ENCODE measurements around the gene DCAF11.
A peak's percentile ranks its signal among the peaks of the same experiment; 100 is the strongest.

Gene DCAF11

DNA sequence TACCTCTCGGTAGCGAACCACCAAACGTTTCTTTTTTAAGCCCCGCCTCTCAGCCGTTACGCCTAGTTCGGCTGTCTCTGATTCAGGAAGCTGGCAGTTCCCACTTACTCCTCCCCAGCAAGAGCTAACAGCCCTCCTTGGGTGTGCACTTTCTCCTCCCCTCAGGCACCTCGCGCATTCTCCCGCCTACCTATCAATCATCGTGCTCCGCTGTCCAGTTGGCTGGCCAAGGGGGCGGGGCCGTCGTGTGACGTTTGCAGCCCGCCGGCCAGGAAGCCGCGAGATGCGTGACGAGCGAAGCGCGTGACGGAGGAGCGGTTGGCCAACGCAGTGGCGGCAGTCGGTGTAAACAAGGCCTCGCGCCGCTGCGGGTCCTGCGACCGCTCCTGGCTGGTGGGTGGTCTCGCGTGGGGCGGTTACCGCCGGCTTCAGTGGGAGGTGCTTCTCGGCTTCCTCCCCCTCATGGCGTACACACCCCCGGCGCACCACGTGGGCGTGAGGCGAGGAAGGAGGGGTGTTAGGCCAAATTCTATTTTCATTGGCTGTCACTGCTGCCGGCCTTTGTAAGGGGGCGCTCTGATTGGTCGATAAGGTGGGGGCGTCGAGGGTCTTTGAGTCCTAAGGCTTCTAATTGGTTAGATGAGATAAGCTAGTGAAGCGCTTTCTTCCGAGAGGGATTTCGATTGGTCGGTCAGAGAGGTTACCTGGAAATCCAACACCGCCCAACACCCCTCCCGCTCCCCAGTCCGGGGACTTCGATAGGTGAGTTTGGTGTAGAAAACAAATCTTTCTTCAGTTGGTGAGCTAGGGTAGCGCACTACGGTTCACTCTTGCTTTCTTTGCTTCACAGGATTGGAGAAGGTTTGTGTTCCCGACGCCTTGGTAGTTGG lies at the start of gene DCAF11, which contains the start of gene NRL:
DCAF11 (plus strand) TSS at position 246 of the 890 bp plus-strand sequence. CDS start 818 bp downstream, outside the sequence.
NRL (minus strand) TSS at position 418 of the 890 bp plus-strand sequence. CDS start 32,101 bp downstream, outside the sequence.
- peak; percentile 94 to 95 for DNase-seq (ENCODE audit: low read depth in 2 of 2, low spot score in 1 of 2)

DNA sequence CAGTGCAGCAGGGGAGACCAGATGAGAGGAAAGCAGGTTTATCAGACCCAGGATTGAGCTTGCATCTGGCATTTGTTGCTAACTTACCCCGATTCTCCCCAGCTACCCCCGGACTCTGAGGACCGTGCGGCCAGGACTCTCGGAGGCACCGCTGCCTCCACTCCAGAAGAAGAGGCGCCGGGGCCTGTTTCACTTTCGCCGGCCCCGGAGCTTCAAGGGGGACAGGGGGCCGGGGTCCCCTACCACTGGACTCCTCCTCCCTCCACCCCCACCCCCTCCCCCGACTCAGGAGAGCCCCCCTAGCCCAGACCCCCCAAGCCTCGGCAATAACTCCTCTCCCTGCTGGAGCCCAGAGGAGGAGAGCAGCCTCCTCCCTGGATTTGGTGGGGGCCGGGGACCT lies 49.7 kb upstream of the DCAF11 start:
- DNase-seq (ENCODE audit: low read depth in 2 of 2, low spot score in 1 of 2): no peak

DNA sequence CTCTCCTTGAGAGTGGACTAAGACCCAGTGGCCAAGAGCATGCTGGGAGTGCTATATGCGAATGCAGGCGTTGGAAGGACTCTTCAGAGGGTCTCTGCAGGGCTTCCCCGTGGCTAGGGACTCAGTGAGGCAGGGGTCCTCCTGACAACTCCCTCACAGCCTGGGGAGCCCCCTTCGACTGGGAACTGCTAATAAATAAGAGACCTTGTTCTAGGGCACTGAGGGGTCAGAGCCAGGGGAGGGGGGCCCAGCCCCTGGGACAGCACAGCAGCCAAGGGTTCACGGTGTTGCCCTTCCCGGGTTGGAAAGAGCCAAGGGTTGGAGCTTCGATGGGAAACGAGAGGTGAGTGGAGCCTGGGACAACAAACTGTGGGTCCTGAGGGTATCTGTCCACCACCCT lies 49.2 kb upstream of the DCAF11 start:
- no peak for DNase-seq (ENCODE audit: low read depth in 2 of 2, low spot score in 1 of 2)

DNA sequence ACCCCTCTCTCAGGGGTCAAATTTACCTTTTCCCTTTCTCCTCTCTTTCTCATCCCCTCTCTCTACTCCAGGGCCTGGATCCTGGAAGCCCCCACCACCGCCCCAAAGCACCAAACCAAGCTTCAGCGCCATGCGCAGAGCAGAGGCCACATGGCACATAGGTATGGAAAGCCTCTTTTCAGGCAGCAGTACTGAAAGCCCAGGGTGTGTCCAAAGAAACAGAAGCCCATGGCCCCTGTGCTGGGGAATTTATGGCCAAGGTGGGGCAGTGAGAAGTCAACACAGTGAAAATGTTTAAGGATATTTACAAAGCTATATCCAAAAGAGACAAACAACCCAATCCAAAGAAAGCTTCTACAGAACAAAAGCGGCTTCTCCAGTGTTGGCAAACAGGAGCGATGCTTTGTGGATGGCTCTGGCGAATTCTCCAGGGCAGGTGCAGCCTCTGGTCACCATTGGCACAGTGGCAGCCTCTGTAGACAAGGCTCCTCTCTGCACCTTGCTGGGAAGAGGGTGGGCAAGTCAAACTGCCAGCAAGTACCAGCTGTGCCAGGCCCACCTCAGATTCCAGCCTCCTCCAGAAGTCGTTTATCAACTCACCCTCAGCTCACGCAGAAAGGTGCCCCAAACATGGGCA lies 48.0 kb upstream of the DCAF11 start:
- no peak for DNase-seq (ENCODE audit: low read depth in 2 of 2, low spot score in 1 of 2)

DNA sequence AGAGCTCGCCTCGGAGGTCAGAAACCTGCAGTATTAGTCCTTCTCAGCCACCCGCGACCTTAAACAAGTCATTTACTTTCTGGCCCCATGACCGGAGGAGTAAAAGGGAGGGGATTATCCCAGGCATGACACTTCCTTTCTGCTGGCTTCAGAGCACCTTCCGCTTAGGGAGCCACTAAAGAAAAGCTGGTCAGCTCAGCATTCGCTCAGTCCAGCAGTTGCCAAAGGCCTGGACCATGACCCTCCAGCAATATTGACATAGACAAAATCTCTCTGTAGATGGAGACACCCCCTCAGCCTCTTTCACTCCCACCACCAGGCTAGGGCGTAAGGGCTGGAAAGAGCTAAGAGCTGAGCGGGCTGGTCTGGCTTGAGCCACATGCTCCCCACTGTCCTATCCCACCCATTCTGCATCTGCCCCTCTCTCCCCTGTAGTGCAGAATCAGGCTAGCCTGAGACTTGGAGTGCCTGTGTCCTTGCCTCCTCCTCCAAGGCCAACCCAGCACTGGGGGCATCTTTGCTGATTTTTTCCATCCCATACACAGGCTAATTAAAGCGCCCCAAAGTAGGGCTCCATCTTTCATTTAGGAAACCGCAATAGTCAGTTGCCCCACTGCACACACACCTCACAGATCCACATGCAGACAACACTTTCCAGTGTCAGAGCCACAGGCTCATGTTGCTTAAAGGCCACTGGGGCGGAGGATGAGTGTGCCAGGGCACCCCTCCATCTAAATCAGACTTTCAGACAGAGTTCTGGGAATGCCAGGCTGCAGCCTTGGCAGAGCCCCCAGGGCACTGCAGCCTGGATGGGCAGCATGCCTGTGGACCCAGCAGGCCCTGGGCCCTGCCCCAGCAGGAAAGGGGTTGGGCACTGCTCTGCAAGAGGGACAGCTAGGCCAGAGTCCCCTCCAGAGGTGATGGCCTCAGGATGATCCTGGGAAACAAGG lies 47.2 kb upstream of the DCAF11 start:
- no peak for DNase-seq (ENCODE audit: low read depth in 2 of 2, low spot score in 1 of 2)

DNA sequence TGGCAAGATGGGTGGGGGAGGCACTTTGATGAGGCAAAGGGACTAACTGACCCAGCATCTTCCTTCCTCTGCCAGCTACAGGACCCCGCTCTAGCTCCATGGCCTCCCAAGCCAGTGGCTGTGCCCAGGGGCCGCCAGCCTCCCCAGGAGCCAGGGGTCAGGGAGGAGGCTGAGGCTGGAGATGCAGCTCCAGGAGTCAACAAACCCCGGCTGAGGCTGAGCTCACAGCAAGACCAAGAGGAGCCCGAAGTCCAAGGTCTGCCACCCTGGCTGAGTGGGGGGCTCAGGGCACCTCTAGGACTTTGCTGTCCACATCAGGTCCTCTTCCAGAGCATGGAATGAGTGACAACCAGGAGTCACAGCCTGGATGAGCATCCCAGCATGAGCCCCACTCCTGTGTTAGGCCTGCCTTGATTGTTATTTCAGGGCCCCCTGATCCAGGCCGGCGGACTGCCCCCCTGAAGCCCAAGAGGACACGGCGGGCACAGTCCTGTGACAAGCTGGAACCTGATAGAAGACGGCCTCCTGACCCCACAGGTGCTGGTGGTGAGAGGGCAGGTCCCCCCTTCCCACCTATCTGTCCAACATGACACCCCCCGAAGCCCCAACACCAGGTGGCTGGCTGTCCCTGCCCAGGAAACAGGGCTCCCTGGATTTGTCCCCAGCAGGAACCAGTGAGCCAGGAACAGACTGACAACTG lies 45.7 kb upstream of the DCAF11 start:
- DNase-seq (ENCODE audit: low read depth in 2 of 2, low spot score in 1 of 2): no peak

DNA sequence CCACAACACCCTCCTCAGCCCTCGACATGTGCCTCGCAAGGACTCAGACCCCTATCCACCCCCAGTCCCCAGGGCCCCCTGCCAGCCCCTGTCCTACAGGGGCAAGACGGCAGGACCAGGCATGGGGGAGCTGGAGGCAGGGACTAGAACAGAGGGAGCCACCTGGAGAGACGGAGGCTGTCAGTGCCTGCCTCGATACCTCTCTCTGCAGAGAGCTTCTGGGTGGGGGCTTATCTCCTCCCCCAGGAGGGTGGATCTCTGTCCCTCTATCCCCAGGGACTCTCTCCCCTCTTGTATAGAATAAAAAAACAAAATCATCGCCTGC lies 45.2 kb upstream of the DCAF11 start:
- DNase-seq (ENCODE audit: low read depth in 2 of 2, low spot score in 1 of 2): no peak

DNA sequence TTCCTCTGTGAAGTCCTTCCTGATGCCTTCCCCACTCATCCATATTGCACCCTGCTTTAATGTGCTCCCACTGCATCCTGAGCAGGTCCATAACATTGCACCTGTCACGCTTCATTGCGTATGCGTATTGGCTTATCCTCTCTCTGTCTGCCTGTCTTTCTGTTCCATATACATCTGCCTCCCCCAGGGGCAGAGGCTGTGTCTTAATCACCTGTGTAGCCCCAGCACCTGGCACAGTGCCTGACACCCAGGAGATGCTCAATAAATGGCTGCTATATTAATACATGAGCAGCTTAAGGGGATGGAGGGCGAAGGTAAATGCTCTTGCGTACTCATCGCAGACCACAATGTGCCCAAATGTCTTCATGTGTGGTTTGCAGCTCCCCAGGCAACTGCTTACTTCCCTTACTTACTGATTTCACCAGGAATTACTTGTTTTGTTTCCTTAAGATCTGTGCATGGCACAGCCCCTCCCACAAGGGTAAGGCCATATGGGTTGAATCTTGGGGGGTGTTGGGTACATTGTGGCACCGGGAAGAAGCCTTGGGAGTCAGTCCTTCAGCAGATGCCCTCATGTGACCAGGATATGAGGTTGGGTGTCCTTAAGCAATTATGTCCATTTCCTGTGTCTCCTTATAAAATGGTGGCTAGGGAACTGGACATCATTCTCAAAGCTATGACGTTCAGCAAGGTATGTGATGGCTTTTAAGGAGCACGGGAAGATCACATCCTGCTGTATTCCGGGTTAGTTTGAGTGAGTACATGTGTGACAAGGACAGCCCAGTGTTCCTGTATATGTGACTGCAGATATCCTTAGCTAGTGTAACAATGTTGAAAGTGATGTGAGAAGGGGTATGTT lies 44.1 kb upstream of the DCAF11 start:
- no peak for DNase-seq (ENCODE audit: low read depth in 2 of 2, low spot score in 1 of 2)

DNA sequence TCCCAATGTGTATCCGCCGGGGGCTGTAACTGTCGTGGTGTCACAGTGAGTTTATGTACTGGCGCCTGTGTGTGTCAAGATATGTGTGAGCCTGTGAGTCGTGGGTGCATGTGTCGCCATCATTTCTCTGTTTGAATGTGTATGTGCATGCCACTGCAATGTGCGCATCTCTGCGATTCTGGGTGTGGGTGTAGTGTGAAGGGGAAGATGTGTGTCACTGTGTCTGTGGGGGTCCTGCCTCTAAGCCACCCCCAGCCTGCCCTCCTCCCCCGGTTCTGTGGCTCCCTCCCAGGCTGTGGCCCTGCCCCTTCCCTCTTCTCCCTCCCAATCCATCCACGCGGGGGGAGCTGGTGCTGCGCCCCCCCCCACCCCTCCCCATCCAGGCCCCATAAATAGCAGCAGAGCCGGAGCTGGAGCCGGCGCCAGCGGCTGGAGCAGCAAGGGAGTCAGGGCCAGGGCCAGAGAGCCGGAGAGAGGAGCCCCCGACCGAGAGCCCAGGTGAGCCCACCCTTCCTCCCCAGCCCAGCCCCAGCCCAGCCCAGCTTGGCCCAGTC lies 43.4 kb upstream of the DCAF11 start, which contains the start of gene CPNE6:
CPNE6 (plus strand) TSS at position 419 of the 554 bp plus-strand sequence. CDS start 1,375 bp downstream, outside the sequence.
- no peak for DNase-seq (ENCODE audit: low read depth in 2 of 2, low spot score in 1 of 2)

DNA sequence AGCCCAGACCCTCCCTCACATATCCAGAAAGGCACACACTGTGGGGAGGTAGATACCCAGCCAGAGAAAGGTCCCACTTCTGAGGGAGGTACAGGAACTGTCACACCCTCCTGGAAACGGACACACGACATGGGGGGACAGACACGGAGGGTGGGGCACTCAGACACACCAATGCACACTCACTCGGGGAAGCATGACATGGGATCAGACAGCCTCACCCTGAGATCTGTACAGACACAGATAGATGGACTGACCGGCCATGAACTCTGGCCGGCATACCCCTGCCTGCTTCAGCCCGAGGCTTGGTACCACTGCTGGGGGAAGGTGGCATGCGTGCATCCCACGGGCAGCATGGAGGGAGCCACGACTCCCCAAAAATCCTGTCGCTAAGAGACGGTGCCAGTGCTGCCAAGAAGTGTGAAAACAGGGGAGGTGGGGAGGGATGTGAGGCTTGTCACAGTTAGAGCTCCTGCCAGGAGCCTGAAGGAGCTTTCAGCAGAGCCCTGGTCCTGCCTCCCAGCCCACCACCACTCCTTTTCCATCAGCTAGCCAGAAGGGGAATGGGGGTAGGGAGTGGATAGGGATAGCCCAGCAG lies 42.6 kb upstream of the DCAF11 start:
- DNase-seq (ENCODE audit: low read depth in 2 of 2, low spot score in 1 of 2): no peak

DNA sequence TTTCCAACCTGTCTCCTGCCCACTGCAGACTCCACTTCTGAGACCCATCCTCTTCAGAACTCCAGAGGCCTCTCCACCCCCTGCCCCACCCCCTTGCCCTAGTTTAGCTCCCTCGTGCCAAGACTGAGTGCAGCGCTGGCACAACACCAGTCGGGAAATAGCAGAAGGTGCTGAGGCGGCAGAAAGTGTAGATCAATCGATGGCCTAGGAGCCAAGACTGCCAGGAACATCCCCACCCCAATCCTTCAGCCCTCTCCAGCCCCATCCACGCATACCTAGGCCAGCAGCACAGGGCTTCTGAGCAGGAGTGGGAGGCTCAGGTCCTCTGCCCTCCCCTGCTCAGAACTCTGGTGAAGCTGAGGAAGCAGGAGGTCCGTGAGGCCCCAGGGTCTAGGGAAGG lies 42.1 kb upstream of the DCAF11 start:
- DNase-seq (ENCODE audit: low read depth in 2 of 2, low spot score in 1 of 2): no peak

DNA sequence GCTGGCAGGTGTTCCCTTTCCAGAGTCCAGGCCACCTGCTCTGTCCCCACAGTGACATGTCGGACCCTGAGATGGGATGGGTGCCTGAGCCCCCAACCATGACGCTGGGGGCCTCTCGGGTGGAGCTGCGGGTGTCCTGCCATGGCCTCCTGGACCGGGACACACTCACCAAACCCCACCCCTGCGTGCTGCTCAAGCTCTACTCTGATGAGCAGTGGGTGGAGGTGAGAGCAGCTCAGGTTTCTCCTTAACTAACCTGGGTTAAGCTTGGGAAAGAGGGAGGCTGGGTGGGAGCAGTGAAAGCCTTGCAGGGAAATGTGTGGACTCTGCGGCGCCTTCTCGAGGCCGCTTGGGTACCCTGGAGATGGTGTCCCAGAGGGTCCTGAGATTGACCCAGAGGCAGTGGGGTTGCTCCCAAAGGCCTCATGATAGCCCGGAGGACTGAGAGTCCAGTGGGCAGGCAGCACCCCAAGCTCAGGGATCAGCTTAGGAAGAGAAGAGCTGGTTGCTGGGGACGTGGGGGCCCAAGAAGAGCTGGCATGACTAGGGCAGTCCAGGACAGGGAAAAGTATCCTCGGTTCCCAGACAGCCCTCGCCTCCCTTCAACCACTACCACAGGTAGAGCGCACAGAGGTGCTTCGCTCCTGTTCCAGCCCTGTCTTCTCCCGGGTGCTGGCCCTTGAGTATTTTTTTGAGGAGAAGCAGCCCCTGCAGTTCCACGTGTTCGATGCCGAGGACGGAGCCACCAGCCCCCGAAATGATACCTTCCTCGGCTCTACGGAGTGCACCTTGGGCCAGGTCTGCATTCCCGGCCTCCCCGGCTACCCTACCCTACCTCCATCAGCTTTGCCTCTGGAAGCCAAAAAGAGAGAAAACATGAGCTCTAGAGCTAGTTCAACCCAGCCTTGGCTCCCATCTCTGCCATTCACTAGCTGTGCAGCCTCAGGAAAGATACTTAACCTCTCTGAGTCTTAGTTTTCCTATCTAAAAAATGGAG lies 41.4 kb upstream of the DCAF11 start:
- DNase-seq (ENCODE audit: low read depth in 2 of 2, low spot score in 1 of 2): no peak

DNA sequence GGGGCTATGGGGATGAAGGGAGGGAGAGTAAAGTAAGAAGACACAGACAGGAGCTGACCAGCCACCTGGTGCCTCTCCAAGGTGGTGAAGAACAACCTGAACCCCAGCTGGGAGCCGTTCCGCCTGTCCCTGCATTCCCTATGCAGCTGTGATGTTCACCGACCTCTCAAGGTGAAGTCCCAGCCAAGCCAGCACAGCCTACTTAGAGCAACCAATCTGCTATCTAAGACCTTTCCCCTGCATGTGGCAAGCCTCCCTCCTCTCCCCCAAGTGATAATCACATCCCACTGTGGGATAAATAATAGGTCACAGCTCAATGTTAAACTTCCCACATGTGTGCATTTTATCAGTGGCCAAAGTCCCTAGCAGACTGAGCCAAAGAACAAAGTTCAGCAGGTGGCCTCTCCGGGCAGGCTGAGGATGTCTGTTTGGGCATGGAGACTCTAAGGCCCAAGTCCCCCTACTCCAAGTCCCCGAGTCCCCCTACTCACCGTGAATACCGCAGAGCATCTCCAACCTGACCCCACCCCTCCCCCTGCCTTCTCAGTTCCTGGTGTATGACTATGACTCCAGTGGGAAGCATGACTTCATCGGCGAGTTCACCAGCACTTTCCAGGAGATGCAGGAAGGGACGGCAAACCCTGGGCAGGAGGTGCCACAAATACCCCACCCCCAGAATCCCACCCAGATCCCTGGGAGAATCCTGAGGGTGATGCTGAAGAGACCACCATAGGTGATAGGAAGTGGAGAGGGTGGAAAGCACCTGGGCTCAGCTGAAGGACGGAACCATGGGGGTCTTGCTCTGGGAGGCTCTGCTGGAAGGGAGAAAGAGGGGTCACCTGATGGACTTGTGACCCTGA lies 39.7 kb upstream of the DCAF11 start:
- no peak for DNase-seq (ENCODE audit: low read depth in 2 of 2, low spot score in 1 of 2)

DNA sequence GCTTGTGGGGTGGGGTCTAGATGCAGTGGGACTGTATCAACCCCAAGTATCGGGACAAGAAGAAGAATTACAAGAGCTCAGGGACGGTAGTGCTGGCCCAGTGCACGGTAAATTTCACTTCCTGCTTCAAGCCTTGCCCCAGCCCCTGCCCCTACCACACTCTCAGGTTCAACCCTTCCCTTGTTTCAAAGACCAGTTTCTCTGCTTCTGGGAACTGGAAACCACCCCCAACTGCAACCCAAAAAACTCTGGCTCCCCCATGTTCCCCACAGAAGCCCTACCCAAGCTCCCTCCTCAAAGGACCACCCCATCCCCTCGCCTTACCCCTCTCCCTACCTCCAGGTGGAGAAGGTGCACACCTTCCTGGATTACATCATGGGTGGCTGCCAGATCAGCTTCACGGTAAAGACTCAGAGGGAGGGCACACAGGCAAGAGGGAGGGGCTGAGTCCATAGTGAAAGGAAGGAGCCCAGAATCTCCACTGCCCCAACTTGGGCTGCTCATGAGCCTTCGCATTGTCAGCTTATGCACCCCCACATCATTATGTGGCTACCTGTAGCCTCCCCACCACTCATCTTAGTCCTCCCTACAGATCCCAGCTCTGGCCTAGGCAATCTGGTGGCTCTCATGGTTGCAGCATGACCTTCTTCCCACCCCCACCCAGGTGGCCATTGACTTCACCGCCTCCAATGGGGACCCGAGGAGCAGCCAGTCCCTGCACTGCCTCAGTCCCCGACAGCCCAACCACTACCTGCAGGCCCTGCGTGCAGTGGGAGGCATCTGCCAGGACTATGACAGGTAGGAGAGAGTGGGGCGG lies 38.9 kb upstream of the DCAF11 start:
- no peak for DNase-seq (ENCODE audit: low read depth in 2 of 2, low spot score in 1 of 2)

DNA sequence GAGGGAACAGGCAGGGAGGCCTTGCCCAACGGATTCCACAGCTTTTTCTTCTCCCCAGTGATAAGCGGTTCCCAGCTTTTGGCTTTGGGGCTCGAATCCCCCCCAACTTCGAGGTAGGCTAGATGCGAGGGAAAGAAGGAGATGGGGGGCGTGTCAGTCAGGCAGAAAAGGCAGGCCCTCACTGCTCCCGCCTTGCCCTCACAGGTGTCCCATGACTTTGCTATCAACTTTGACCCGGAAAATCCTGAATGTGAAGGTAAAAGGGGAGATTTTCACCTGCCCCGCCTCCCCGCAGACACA lies 38.3 kb upstream of the DCAF11 start:
- DNase-seq (ENCODE audit: low read depth in 2 of 2, low spot score in 1 of 2): no peak

DNA sequence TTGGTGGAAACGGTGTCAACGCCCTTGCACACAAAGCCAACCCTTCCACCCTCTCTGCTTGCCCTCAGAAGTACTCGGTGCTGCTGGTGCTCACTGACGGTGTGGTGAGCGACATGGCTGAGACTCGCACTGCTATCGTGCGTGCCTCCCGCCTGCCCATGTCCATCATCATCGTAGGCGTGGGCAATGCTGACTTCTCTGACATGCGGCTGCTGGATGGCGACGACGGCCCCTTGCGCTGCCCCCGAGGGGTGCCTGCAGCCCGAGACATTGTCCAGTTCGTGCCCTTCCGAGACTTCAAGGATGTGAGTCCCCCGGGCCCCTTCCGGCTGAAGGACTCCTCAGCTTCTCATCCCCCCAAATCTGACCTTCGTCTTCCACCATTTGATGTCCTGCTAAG lies 37.5 kb upstream of the DCAF11 start:
- DNase-seq (ENCODE audit: low read depth in 2 of 2, low spot score in 1 of 2): no peak
